ENCODE measurements around the gene EEIG1.
A peak's percentile ranks its signal among the peaks of the same experiment; 100 is the strongest.
"Not testable (repeated sequence)": the region's sequence is repeated elsewhere in the genome, so short reads cannot be mapped to it uniquely, and the experiment has no call there.

Gene EEIG1

GRCh38 chr9:127980706-127981558 is at the start of gene EEIG1:
TSS of gene EEIG1 (minus strand) at chr9:127980989. CDS start at chr9:127980137, 852 bp downstream.
- DNase-seq, result peak; percentile 98

GRCh38 chr9:128027705-128028104 is 46.9 kb upstream of the EEIG1 start:
- no peak for DNase-seq

- no peak for DNase-seq
These were observed 46.2 kb upstream of the EEIG1 start for GRCh38 chr9:128026773-128027541.

- no peak for DNase-seq
These were observed 45.5 kb upstream of the EEIG1 start for GRCh38 chr9:128026255-128026772.

- no peak for DNase-seq
These were observed 44.9 kb upstream of the EEIG1 start for GRCh38 chr9:128025736-128026135.

GRCh38 chr9:128024761-128025308 is 44.0 kb upstream of the EEIG1 start:
- no peak for DNase-seq

GRCh38 chr9:128023671-128024070 is 42.9 kb upstream of the EEIG1 start:
- not testable (repeated sequence) for DNase-seq

- peak; percentile 30 for DNase-seq
These were observed 42.1 kb upstream of the EEIG1 start for GRCh38 chr9:128022886-128023285.

- no peak for DNase-seq
These were observed 40.3 kb upstream of the EEIG1 start for GRCh38 chr9:128021098-128021497.

GRCh38 chr9:128020692-128021091 is 39.9 kb upstream of the EEIG1 start:
- no peak for DNase-seq

GRCh38 chr9:128015696-128016095 is 34.9 kb upstream of the EEIG1 start:
- DNase-seq, result no peak

- DNase-seq, result peak; percentile 53
These were observed 30.5 kb upstream of the EEIG1 start for GRCh38 chr9:128011071-128011817.

GRCh38 chr9:128009639-128010038 is 28.9 kb upstream of the EEIG1 start:
- no peak for DNase-seq

- DNase-seq, result no peak
These were observed 27.4 kb upstream of the EEIG1 start for GRCh38 chr9:128008171-128008570.

- DNase-seq, result peak; percentile 91
These were observed 26.9 kb upstream of the EEIG1 start for GRCh38 chr9:128007566-128008138.

- DNase-seq, result no peak
These were observed 25.7 kb upstream of the EEIG1 start for GRCh38 chr9:128006332-128006996.

GRCh38 chr9:128005923-128006322 is 25.1 kb upstream of the EEIG1 start:
- DNase-seq, result no peak

GRCh38 chr9:128003966-128004604 is 23.3 kb upstream of the EEIG1 start:
- DNase-seq, result no peak

GRCh38 chr9:128002959-128003358 is 22.2 kb upstream of the EEIG1 start:
- no peak for DNase-seq

- no peak for DNase-seq
These were observed 21.1 kb upstream of the EEIG1 start for GRCh38 chr9:128001779-128002298.
